AG09319 (cell line): ENCODE measurements around the gene NADK.

Source experiments
- DNase-seq: peaks from one replicate; pipeline ENCODE4 v3.0.0-alpha.2; 2010; ENCODE audit warnings: low read depth; ENCODE audit errors: extremely low read depth
- CTCF ChIP-seq: IDR thresholded peaks from 2 replicates; pipeline ENCODE4 v1.5.1; 2011; ENCODE audit warnings: low read depth, mild to moderate bottlenecking, inconsistent platforms, low read length, moderate library complexity

The NADK gene

GRCh38 chr1:1815606-1816281 is 37.5 kb upstream of the NADK start:
- TF ChIP-seq CTCF: no peak
- DNase-seq: no peak

GRCh38 chr1:1809489-1809888 is 31.2 kb upstream of the NADK start:
- DNase-seq: no peak
- no peak for TF ChIP-seq CTCF

GRCh38 chr1:1808206-1808605 is 29.9 kb upstream of the NADK start:
- no peak for TF ChIP-seq CTCF
- DNase-seq: no peak

GRCh38 chr1:1806890-1807289 is 28.6 kb upstream of the NADK start:
- no peak for TF ChIP-seq CTCF
- no peak for DNase-seq

GRCh38 chr1:1804301-1804700 is 26.0 kb upstream of the NADK start:
- no peak for TF ChIP-seq CTCF
- no peak for DNase-seq

- no peak for DNase-seq
These were observed 24.6 kb upstream of the NADK start for GRCh38 chr1:1802871-1803270.

GRCh38 chr1:1799716-1800115 is 21.4 kb upstream of the NADK start:
- DNase-seq: no peak
- TF ChIP-seq CTCF: no peak

More at GRCh38 chr1:1802871-1803270, 24.6 kb upstream of the NADK start:
- TF ChIP-seq CTCF: no peak
